GM21367 (cell line): ENCODE measurements around the gene CIB1.

Experiments
- ATAC-seq: cut with Tn5 transposase; IDR thresholded peaks from one replicate; pipeline ENCODE4 v1.9.1; 2021; ENCODE audit not compliant: unreplicated experiment

CIB1 gene

DNA sequence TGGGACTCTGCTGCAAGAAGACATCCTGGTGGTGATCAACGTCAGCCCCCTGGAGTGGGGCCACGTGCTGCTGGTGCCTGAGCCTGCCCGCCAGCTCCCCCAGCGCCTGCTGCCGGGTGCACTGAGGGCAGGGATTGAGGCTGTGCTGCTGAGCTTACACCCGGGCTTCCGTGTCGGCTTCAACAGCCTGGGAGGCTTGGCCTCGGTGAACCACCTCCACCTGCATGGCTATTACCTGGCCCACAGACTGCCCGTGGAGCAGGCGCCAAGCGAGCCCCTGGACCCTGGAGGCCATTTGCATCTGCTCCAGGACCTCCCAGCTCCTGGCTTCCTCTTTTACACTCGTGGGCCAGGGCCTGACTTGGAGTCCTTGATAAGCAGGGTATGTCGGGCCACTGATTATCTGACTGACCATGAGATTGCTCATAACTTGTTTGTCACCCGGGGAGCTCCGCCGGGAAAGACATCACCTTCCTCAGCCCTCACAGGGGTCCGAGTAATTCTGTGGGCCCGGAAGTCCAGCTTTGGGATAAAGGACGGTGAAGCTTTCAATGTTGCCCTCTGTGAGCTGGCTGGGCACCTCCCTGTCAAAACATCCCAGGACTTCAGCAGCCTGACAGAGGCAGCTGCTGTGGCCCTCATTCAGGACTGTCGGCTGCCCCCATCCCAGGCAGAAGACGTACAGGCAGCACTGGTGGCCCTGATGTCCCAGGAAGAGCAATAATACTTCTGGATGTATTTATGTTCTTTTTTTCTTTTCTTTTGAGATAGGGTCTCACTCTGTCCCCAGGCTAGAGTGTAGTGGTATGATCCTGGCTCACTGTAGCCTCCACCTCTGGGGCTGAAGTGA is 7.8 kb upstream of the CIB1 start:
- ATAC-seq: no peak

DNA sequence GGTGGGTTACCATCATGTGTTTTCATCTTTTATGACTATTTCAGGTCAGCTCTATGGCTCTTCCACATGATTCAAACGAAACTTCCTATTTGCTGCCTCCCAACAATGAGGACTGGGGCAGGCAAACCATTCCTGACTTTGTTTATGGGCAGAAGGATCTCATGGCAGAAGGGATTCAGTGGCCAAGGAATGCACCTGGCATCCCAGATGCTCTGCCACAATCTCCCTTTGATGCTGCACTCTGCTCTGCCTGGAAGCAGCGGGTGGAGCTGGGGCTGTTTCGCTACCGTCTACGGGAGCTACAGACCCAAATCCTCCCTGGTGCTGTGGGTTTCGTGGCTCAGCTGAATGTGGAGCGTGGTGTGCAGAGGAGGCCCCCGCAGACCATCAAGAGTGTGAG is 7.1 kb upstream of the CIB1 start:
- no peak for ATAC-seq

DNA sequence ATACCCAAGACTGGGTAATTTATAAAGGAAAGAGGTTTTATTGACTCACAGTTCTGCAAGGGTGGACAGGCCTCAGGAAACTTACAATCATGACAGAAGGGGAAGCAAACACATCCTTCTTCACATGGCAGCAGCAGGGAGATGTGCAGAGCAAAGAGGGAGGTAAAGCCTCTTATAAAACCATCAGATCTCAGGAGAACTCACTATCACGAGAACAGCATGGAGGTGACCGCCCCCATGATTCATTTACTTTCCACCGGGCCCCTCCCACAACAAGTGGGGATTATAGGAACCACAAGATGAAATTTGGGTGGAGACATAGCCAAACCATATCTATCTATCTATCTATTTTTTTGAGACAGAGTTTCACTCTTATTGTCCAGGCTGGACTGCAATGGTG is 5.6 kb upstream of the CIB1 start:
- no peak for ATAC-seq

DNA sequence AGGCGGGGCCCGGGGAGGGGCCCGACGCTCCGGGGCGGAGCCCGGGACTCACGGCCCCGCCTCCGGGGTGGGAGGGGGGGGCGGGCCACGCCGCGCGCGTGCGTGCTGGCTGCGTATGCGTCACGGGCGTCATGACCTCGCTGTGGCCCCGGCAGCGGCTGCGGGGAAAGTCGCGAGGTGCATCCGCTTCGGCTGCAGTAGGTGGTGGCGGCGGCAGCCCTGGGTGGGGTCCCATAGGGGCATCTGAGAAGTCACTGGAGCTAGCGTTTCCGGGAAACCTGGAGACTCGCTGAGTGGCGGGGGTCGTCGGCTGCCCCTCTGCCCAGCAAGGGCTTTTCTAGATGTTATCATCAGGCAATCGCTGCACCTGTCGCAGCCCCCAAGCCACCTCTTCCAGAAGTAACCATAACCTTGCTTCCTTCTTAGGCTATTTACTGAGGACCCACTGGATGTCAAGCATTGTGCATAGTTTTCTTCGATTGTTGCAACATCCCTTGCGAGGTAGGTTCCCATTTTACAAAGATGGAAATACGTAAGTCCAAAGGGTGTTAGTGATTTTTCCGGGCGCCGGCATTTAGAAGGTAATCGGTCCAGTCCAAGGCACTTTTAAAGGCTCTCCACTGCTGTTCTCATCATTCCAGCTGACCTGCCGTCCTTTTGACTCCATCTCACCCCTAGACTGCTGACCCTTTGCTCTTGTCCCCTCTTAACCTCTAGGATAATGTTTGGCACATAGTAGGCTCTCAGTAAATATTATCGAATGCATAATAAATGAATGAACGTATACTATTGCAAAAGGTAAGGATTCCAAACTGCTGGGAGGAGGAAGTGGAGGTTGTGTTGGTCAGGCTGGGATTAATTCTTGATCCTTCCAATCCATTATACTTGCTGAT is 601 bp upstream of the CIB1 start, which contains the start of gene GDPGP1:
TSS of gene GDPGP1 (plus strand) at position 114 of the 893 bp plus-strand sequence. CDS start 6,700 bp downstream, outside the sequence.
- ATAC-seq: peak; percentile 61

DNA sequence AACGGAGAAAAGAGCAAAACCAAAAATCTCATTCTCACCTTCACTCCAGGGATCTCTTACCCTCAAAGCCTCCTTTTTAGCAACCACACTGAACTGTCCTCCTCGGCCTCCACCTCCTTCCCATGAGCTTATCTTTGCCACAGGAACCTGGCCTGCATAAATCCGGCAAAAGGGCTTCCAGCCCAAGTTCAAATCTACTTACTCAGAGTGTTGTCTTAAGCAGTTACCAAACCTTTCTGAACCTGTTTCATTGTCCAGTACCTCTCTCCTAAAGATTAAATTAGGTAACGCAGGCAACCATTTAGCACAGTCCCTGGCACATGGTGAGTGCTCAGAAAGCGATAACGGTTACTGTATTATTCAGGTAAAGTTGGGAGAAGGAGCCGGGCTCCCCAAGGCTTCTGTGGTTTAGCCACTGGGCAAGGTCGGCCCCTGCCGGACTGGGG is 777 bp downstream of the CIB1 start:
- no peak for ATAC-seq

DNA sequence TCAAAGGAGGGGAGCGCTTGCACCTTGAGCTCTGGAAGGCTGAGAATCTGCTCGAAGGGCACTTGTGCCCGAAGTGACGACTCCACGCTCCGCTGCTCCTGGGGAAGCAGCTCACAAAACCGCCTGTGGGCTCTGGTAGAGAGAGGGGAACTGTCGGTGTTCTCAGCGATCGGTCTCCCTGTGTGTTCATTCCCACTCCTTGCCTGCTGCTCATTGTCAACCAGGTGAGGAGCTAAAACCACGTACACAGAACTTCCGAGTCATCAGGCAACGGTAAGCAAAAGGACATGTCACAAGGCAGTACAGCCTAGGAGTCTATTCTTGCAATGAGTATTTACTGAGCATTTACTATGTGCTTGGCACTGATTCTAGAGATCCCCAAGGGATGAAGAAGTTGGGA is 1.5 kb downstream of the CIB1 start:
- ATAC-seq: no peak

DNA sequence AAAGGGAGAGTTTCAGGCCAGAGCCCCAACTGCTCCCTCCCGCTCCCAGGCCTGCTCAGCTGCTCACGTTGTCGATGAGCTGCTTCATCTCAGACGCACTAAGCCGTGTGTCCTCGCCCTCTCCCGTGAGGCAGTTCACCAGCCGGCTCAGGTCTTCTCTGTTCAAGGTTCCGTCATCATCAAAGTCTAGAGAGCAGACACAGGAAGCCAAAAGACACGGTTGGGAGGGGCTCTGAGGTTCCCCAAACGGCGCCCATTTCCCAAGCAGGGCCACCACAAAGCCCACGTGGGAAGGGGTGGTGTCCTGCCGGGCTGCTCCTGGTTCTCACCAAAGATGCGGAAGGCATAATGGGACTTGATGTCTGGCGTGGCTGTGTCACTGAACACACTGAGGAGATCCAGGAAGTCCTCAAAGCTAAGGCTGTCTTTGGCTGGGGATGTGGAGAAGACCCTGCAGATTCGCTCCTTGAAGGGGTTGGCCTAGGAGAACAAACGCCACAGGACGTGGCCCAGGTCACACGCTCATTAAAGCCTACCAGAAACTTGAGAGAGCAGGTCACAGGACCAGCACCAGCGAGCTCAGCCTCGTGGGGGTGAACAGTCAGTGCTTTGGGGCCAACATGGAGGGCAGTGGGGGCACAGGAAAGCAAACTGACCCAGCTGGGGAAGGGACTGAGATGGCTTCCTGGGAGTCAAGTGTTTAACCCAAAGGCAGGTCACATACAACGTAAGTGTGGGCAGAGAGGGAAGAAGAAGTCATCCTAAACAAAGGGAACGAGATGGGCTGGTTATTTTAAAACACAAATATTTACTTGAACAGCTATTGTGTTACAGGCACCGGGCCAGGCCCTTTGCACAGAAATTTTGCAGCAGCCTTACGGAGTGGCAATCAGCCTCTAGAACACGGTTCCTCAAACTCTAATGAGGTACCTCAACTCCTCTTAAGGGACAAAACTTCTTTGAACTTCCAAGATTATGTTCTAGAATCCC is 2.4 kb downstream of the CIB1 start:
- no peak for ATAC-seq

DNA sequence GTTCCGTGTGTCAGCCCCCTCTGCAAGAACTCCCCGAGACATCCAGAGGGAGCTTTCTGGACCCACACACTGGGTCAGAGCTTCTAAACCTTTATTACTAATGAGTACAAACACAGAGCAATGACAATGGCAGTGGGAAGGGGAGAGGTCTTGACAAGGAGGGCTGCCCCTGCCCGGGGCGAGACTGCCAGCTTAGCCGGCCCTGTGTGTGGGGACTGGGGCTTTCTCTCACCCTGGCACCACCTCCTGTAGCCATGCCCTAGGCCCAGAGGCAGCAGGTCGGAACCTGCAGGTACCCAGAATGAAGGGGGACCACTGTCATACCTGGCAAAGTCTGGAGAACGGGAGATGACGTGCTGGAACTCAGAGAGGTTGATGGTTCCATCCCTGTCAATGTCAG is 3.1 kb downstream of the CIB1 start:
- no peak for ATAC-seq

DNA sequence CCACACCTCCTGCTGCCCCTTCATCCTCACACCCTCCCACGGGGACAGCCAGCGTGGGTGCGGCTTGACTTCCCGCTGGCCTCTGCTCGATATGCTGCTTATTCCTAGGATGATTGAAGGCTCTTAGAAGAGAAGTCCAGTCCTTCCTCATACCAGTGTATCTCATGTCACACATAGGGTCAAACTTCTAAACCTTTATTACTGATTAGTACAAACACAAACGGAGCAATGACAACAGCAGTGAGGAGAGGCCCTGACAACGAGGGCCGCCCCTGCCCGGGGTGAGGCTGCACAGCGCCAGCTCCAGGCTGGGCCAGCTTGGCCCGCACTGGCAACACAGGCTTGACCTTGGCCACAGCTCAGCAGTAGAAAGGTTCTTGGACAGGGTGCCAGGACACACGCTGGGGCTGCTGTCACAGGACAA is 3.7 kb downstream of the CIB1 start:
- ATAC-seq: no peak

DNA sequence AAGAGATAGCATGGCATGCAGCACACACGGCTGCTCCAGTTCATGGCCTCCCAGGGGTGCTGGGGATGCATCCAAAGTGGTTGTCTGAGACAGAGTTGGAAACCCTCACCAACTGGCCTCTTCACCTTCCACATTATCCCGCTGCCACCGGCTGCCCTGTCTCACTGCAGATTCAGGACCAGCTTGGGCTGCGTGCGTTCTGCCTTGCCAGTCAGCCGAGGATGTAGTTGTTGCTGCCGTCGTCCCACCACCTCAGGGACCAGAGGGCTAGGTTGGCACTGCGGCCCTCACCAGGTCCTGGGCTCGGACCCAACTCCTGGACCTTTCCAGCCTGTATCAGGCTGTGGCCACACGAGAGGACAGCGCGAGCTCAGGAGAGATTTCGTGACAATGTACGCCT is 4.8 kb downstream of the CIB1 start:
- ATAC-seq: no peak

DNA sequence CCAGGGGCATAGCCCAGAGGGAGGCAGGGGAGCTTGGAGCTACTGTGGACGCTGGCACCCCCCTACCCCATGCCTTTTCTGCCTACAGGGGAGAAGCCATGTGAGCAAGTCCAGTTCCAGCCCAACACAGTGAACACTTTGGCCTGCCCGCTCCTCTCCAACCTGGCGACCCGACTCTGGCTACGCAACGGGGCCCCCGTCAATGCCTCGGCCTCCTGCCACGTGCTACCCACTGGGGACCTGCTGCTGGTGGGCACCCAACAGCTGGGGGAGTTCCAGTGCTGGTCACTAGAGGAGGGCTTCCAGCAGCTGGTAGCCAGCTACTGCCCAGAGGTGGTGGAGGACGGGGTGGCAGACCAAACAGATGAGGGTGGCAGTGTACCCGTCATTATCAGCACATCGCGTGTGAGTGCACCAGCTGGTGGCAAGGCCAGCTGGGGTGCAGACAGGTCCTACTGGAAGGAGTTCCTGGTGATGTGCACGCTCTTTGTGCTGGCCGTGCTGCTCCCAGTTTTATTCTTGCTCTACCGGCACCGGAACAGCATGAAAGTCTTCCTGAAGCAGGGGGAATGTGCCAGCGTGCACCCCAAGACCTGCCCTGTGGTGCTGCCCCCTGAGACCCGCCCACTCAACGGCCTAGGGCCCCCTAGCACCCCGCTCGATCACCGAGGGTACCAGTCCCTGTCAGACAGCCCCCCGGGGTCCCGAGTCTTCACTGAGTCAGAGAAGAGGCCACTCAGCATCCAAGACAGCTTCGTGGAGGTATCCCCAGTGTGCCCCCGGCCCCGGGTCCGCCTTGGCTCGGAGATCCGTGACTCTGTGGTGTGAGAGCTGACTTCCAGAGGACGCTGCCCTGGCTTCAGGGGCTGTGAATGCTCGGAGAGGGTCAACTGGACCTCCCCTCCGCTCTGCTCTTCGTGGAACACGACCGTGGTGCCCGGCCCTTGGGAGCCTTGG is 5.6 kb downstream of the CIB1 start:
- no peak for ATAC-seq

DNA sequence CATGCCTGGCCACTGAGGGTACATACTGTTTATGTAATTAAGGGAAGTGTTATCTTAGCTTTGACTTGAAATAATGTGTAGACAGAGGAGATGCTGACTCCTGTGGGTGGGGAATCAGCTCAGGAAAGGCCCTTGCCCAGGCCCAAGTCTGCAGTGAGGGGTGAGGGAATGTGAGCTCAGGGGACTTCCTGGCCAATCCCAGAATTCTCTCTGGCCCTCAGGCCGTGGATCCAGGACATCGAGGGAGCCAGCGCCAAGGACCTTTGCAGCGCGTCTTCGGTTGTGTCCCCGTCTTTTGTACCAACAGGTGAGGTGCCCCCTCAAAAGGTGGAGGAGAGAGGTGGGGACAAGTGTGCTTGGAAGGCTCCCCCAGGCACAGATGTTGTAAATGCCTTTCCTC is 6.4 kb downstream of the CIB1 start:
- no peak for ATAC-seq

DNA sequence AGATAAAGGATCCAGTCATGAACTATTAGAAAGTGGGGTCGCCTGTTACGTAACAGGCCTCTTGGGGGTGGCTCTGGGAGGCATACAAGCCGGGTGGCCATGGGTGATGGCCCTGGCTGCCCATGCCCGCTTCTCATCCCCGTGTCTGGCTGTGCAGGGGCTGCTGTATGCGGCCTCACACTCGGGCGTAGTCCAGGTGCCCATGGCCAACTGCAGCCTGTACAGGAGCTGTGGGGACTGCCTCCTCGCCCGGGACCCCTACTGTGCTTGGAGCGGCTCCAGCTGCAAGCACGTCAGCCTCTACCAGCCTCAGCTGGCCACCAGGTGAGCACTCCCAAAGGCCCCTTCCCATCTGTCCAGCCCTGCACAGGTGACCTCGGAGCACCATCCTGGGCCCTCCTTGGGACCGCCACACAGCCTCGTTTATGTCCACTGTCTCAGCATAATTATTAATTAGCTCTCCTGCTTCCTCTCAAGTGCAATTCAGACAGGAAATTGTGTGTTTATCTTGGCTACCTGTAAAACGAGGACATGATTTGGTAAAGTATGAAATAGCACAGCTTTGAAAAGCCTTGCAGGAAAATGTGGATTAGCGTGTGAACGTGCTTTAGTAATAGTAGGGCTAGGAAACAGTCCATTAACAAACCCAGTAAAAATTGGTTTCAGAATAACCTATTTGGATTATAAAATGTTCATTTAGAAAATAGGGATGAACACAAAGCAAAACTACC is 8.1 kb downstream of the CIB1 start:
- no peak for ATAC-seq

DNA sequence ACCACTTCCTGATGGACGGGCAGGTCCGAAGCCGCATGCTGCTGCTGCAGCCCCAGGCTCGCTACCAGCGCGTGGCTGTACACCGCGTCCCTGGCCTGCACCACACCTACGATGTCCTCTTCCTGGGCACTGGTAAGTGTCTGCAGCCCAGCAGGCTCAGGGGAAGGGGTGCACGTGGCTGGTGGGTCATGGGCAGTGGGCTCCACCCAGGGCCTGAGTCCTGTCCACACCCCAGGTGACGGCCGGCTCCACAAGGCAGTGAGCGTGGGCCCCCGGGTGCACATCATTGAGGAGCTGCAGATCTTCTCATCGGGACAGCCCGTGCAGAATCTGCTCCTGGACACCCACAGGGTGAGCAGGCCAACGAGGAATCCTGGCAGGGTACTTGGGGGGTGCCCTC is 8.7 kb downstream of the CIB1 start:
- ATAC-seq: no peak

DNA sequence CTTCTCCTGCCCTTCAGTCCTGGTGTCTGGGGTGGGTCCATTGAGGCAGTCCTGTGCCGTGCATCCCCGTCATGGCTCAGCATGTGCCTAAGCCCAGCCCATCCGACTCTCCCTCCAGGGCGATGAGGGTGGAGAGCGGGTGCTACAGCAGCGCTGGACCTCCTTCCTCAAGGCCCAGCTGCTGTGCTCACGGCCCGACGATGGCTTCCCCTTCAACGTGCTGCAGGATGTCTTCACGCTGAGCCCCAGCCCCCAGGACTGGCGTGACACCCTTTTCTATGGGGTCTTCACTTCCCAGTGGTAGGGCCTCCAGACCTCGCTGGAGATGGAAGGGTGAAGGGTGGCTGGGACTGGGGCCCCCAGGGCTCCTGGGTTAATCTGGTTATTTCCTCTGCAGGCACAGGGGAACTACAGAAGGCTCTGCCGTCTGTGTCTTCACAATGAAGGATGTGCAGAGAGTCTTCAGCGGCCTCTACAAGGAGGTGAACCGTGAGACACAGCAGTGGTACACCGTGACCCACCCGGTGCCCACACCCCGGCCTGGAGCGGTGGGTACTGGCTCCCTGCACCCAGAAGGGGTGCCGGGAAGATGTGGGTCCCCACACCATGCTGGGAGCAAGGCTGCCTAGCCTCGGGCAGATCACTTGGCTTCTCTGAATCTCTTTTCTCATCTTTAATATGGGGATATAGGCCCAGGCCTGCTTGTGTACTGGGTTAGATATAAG is 10.1 kb downstream of the CIB1 start:
- no peak for ATAC-seq

DNA sequence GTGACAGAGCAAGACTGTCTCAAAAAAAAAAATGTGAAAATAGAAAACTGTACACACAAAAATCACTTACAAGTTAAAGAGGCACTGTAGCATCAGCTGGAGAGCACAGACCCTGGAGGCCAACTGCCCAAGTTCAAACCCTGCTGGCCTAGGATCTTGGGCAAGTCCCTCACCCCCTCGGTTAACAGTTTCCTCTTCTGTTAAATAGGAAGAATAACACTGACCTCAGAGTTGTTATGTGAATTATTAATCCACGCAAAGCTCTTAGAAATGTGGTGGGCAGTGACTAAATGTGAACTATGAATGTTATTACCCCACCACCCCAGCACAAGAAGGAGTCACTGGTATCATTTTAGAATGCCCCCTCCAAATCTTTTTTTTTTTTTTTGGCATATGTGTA is 11.2 kb downstream of the CIB1 start:
- no peak for ATAC-seq

DNA sequence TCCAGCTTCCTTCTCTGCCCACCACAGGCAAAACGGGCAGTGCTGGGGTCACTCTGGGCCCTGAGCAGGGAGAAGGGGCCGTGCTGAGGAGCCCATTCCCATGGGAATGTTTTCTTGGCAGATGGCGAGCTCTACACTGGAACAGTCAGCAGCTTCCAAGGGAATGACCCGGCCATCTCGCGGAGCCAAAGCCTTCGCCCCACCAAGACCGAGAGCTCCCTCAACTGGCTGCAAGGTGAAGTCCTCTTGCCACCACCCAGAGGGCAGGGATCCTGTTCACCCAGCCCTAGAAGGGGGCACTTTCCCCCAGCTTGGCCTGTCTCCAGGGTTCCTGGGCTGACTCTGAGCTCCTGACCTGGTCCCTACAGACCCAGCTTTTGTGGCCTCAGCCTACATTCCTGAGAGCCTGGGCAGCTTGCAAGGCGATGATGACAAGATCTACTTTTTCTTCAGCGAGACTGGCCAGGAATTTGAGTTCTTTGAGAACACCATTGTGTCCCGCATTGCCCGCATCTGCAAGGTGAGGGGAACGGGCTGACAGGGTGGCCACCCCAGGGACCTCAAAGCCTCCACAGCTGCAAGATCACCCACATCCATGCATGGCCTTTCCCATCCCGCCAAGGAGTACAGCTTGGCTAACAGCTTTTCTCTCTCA is 12.4 kb downstream of the CIB1 start:
- no peak for ATAC-seq
